GM19025 (cell line): ENCODE data around the gene CACNG4.
"Not testable (repeated sequence)": the region's sequence is repeated elsewhere in the genome, so short reads cannot be mapped to it uniquely, and the experiment has no call there.

Source experiments
- ATAC-seq: cut with Tn5 transposase; IDR thresholded peaks from one replicate; pipeline ENCODE4 v1.9.1; 2021; ENCODE audit warnings: mild to moderate bottlenecking, low read depth, moderate library complexity; ENCODE audit not compliant: unreplicated experiment

Gene CACNG4

GRCh38 chr17:66959641-66960375 lies 4.7 kb upstream of the CACNG4 start:
- ATAC-seq, result no peak

- ATAC-seq, result no peak
Observed at GRCh38 chr17:66960613-66961012, 3.9 kb upstream of the CACNG4 start.

- no peak for ATAC-seq
Observed at GRCh38 chr17:66963521-66963908, 992 bp upstream of the CACNG4 start.

GRCh38 chr17:66964930-66965800 lies 658 bp downstream of the CACNG4 start:
- no peak for ATAC-seq

GRCh38 chr17:66965801-66966262 lies 1.3 kb downstream of the CACNG4 start:
- ATAC-seq, result no peak

- ATAC-seq, result no peak
Observed at GRCh38 chr17:66966298-66966697, 1.8 kb downstream of the CACNG4 start.

GRCh38 chr17:66966704-66967418 lies 2.4 kb downstream of the CACNG4 start:
- no peak for ATAC-seq

- no peak for ATAC-seq
Observed at GRCh38 chr17:66967837-66968543, 3.5 kb downstream of the CACNG4 start.

GRCh38 chr17:66968916-66969315 lies 4.4 kb downstream of the CACNG4 start:
- ATAC-seq, result no peak

GRCh38 chr17:66970140-66970539 lies 5.6 kb downstream of the CACNG4 start:
- no peak for ATAC-seq

GRCh38 chr17:66970797-66971196 lies 6.3 kb downstream of the CACNG4 start:
- no peak for ATAC-seq

- no peak for ATAC-seq
Observed at GRCh38 chr17:66971264-66971663, 6.8 kb downstream of the CACNG4 start.

- ATAC-seq, result no peak
Observed at GRCh38 chr17:66971730-66972441, 7.4 kb downstream of the CACNG4 start.

GRCh38 chr17:66972442-66972830 lies 7.9 kb downstream of the CACNG4 start:
- ATAC-seq, result not testable (repeated sequence)

- ATAC-seq, result no peak
Observed at GRCh38 chr17:66975188-66975587, 10.7 kb downstream of the CACNG4 start.

- ATAC-seq, result no peak
Observed at GRCh38 chr17:66975614-66976378, 11.3 kb downstream of the CACNG4 start.

GRCh38 chr17:66976379-66976663 lies 11.8 kb downstream of the CACNG4 start:
- ATAC-seq, result no peak

- ATAC-seq, result no peak
Observed at GRCh38 chr17:66976781-66977201, 12.3 kb downstream of the CACNG4 start.

- no peak for ATAC-seq
Observed at GRCh38 chr17:66978514-66979061, 14.1 kb downstream of the CACNG4 start.
